Hematopoietic multipotent progenitor cell treated with erythropoietin and hydrocortisone succinate and interleukin-3 and kit ligand, for 6 days (in vitro differentiated cells): Measurements from ENCODE around the gene TMEM123.
"Not testable (repeated sequence)": the region's sequence is repeated elsewhere in the genome, so short reads cannot be mapped to it uniquely, and the experiment has no call there.

Source experiments
- DNase-seq: peaks from one replicate; pipeline ENCODE4 v3.0.0-alpha.2; 2015

Gene TMEM123

DNA sequence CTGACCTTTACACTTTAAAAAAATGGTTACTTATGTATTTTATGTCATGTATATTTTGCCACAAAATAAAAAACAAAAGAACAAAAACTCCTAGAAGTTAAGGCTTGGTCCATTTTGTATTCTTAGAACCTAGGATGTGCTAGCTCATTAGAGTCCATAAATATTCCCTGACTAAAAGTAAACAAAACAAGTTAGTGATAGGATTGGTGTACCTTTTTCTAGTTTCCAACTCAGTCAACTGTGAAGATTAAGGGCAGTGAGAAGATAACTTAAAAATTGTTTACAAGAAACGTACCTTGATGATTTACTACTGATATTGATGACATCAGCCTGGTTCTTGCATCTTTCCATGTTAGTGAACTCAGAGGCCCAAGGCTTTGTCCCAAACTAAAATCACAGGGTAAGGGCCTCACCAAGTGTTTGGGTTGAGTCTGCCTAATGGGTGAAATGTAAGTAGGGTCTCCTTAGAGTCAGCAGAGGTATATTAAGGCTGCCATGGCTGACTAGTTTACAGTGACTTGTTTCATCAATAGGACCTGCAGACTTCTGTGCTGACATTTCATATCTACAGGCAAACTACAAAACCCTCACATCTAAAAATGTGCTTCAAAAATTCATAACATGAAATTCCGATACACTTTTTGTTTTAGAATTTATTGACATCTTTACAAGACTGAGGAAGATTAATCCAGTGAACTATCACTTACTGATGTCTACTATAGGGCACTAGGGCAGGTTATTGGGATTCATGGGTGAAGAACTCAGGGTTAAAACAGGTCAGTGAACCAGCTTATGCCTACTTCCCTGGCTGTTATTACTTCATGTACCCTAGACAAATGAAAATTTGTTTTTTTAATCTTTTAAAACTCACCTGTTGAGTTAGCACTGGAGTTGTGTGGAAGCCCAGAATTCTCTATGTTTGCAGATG is 4.4 kb downstream of the TMEM123 start:
- no peak for DNase-seq

GRCh38 chr11:102447193-102447592 is 5.4 kb downstream of the TMEM123 start:
- no peak for DNase-seq

DNA sequence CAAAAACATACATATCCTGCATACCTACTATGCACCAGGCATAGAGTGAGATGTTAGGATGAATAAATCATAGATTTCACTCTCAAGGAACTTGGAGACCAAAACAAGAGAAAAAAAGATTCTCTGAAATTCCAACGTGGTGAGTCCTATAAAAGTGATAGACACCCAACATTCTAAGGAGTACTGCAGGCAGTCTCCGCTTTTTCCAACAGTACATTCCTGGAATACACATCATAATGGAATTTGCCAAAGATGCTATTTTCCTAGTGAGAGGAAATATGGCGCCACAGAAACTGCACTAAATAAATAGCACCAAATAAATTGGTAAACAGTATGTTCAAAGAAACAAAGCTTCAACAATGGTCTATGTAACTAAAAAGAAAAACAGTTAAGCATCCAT is 6.0 kb downstream of the TMEM123 start:
- DNase-seq, result no peak

- DNase-seq, result not testable (repeated sequence)
These were observed 7.9 kb downstream of the TMEM123 start for GRCh38 chr11:102444693-102445092.

- DNase-seq, result not testable (repeated sequence)
These were observed 8.4 kb downstream of the TMEM123 start for GRCh38 chr11:102444142-102444541.

- not testable (repeated sequence) for DNase-seq
These were observed 13.6 kb downstream of the TMEM123 start for GRCh38 chr11:102439063-102439363.

- no peak for DNase-seq
These were observed 14.1 kb downstream of the TMEM123 start for GRCh38 chr11:102438311-102439062.

DNA sequence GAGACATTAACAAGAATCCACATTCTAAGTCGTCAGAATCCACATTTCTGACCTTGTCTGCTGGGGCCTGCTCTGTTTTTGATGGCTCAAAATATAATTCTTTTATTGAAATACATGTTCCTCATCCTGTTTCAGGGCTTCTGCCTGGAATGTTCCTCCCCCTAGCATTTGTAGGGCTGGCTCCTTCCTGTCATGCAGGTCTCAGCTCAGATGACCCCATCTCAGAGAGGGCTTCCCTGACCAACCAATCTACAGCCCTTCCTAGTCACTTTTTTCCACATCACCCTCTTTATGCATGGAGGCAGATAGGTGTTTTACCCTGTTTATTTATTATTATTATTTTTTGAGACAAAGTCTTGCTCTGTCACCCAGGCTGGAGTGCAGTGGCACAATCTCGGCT is 14.8 kb downstream of the TMEM123 start:
- no peak for DNase-seq

DNA sequence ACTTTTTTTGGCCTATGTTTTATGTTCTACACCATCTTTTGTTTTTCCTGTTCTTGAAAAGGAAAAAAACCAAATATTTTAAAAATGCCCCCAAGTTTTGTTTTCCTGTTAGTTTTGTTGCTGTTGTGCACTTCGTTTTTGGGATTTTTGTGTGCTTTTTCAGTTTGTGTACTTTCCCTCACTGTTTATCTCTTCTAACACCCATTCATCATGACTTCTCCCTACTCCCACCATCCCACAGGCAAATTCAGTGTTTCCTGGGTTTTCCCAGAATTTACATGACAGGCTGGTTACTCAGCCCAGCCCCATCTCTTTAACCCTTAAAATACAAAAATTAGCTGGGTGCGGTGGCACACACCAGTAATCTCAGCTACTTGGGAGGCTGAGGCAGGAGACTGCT is 15.6 kb downstream of the TMEM123 start:
- DNase-seq, result no peak

- DNase-seq, result no peak
These were observed 16.0 kb downstream of the TMEM123 start for GRCh38 chr11:102436561-102436960.

- DNase-seq, result no peak
These were observed 16.9 kb downstream of the TMEM123 start for GRCh38 chr11:102435688-102436087.

- not testable (repeated sequence) for DNase-seq
These were observed 19.0 kb downstream of the TMEM123 start for GRCh38 chr11:102433571-102433970.

DNA sequence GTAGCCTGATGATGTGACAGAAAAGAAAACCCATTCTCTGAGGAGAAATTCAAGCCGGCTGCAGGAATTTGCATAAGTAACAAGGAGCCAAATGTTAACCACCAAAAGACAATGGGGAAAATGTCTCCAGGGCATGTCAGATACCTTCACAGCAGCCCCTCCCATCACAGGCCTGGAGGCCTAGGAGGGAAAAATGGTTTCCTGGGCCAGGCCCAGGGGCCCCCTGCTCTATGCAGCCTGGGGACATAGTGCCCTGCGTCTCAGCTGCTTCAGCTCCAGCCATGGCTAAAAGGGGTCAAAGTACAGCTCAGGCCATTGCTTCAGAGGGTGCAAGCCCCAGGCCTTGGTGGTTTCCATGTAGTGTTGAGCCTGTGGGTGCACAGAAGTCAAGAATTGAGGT is 20.0 kb downstream of the TMEM123 start:
- DNase-seq, result not testable (repeated sequence)

GRCh38 chr11:102431404-102431803 is 21.2 kb downstream of the TMEM123 start:
- DNase-seq, result no peak

DNA sequence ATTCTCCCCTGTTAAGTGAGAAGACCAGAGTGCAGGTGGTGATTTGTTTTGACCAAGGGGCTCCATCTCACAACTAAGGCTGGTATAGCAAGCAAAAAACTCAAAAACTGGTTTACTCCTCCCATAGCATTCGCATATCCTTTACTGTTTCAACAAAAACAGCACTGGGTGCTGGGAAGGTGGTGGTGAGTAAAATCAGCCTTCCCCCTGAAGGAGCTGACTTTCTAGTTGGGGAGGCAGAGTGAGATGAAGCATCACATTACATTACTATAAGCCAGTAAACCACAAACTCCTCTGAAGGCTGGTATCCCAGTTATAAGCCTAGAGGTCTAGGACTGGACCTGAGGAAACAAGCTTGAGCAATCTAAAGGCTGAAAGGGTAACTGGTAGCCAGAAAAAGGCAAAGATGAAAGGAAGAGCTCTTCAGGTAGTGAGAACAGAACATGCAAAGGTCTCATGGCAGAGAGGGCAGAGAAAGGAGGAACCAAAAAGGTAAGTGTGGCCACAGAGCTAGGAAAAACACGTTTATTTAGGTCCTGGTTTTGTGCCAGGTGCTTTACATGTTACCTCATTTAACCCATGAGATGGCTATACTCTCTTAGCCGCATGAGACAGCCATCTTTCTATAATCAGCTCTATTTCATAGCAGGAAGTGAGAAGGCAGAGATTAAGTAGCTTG is 22.3 kb downstream of the TMEM123 start:
- DNase-seq, result no peak

GRCh38 chr11:102429691-102430090 is 22.9 kb downstream of the TMEM123 start:
- no peak for DNase-seq

DNA sequence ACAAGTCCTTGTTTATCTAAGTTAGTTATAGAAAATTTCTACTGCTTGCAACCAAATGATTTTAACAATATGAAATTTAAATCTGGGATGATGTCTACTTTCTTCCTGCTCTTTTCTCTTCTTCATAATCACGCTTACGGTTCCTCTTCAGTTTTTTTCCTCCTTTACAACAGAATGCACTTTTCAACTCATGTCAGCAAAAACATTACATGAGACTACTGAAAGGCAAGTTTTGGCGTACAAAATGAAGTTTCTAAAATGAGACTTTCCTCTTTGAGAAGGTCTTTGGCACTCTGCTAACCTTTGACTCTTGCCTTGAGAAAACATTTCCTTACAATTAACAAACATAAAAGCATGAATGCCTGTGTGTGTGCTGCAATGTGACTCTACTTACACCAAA is 23.3 kb downstream of the TMEM123 start:
- no peak for DNase-seq

DNA sequence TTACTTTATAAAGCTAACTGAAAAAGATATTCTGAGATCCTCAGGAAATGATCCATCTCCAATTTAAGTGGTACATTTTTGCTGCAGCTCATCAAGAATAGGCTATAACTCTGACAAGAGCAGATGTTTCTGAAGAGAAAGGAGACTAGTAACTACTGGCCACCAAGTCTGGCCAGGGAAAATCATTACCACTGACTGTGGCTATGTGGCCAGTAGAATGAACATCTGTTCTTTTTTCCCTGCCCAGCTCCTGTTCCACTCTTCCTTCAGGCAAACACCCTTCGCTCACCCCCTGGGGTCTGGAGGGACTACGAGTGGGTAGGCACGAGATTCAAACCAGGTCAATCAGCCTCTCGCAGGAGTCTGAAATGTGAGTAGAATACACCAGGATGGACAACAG is 23.9 kb downstream of the TMEM123 start:
- no peak for DNase-seq

DNA sequence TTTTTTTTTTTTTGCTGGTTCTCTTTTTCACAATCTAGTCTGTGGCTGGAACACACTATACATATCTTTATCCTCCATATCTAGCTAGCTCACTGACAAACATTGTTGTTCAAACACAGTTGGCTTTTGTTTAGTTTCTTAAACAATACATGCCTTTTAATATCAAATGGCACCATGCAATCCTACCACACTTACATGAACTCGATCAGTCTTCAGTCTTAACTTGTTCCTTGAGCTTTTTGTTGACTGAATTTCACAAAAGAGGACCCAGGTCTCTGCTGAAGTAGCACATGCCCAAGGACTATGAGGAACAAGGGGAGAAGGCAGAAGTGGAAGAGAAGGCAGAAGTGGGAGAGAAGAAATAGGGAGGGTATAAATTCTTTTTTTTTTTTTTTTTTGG is 25.5 kb downstream of the TMEM123 start:
- DNase-seq, result peak; percentile 18

GRCh38 chr11:102426570-102426969 is 26.0 kb downstream of the TMEM123 start:
- no peak for DNase-seq

GRCh38 chr11:102426000-102426399 is 26.6 kb downstream of the TMEM123 start:
- no peak for DNase-seq

GRCh38 chr11:102423936-102424335 is 28.6 kb downstream of the TMEM123 start:
- no peak for DNase-seq
